Lower leg skin (tissue), 3 donors: Measurements from ENCODE around the gene IPMK.

ENCODE experiments used
- CTCF ChIP-seq, 3 donors: fragments of 450-650 bp; IDR thresholded peaks; one replicate each; pipeline ENCODE4 v1.5.1; 2016; ENCODE audit warnings: antibody characterized with exemption in 3 of 3, mild to moderate bottlenecking in 3 of 3, moderate library complexity in 2 of 3
- POLR2A ChIP-seq, 2 donors: fragments of 450-650 bp; IDR thresholded peaks; one replicate each; pipeline ENCODE4 v1.6.1; 2016 to 2017; ENCODE audit warnings: antibody characterized with exemption in 2 of 2, mild to moderate bottlenecking in 1 of 2, moderate library complexity in 1 of 2

- TF ChIP-seq CTCF (IDR thresholded peaks at IDR 0.05) (no peak), POLR2A (IDR thresholded peaks at IDR 0.05) (no peak)
These were observed 113.9 kb downstream of the IPMK start for GRCh38 chr10:58153751-58154150.
